OCI-LY1 (cell line): ENCODE measurements around the gene SNRPE.

Experiments
- H2AFZ ChIP-seq: fragments of 200-600 bp; sonication (generic), shearing (Covaris generic); 2 replicates; pipeline ENCODE4 v1.6.0; 2014; ENCODE audit warnings: antibody characterized with exemption, mild to moderate bottlenecking, low read length
- H3F3A ChIP-seq: fragments of 200-600 bp; sonication (generic), shearing (Covaris generic); 2 replicates; pipeline ENCODE4 v1.6.0; 2014; ENCODE audit warnings: mild to moderate bottlenecking, antibody characterized with exemption, low read length, moderate library complexity; ENCODE audit not compliant: insufficient read depth
- H3K27ac ChIP-seq: fragments of 200-600 bp; sonication (generic); 2 replicates; pipeline ENCODE4 v1.5.1; 2014; ENCODE audit warnings: low read length, mixed run types, mild to moderate bottlenecking, low read depth; ENCODE audit not compliant: poor library complexity, severe bottlenecking
- H3K27me3 ChIP-seq: fragments of 200-600 bp; sonication (generic); 2 replicates; pipeline ENCODE4 v1.6.0; 2014; ENCODE audit warnings: antibody characterized with exemption, mild to moderate bottlenecking, low read length, moderate library complexity; ENCODE audit not compliant: insufficient read depth
- H3K36me3 ChIP-seq: fragments of 200-600 bp; sonication (generic); 2 replicates; pipeline ENCODE4 v1.6.1; 2014; ENCODE audit warnings: mild to moderate bottlenecking, antibody characterized with exemption, low read length, moderate library complexity, mixed read lengths; ENCODE audit not compliant: insufficient read depth
- H3K4me1 ChIP-seq: fragments of 200-600 bp; sonication (generic); 2 replicates; pipeline ENCODE4 v1.5.1; 2014; ENCODE audit warnings: mild to moderate bottlenecking, low read length, moderate library complexity; ENCODE audit not compliant: insufficient read depth, severe bottlenecking
- H3K4me2 ChIP-seq: fragments of 200-600 bp; sonication (generic), shearing (Covaris generic); 2 replicates; pipeline ENCODE4 v1.6.1; 2014; ENCODE audit warnings: low read length
- H3K4me3 ChIP-seq: fragments of 200-600 bp; sonication (generic); 2 replicates; pipeline ENCODE4 v1.5.1; 2014; ENCODE audit warnings: low read length, low read depth, mild to moderate bottlenecking, mixed read lengths; ENCODE audit not compliant: poor library complexity, severe bottlenecking
- H3K79me2 ChIP-seq: fragments of 200-600 bp; shearing (Covaris generic); 2 replicates; pipeline ENCODE4 v1.6.1; 2016; ENCODE audit warnings: mixed run types, low read length, mixed read lengths; ENCODE audit not compliant: insufficient read depth
- H3K9ac ChIP-seq: fragments of 200-600 bp; sonication (generic), shearing (Covaris generic); 2 replicates; pipeline ENCODE4 v1.6.1; 2014; ENCODE audit warnings: mild to moderate bottlenecking, low read length, mixed read lengths
- H3K9me2 ChIP-seq: fragments of 200-600 bp; sonication (generic), shearing (Covaris generic); 2 replicates; pipeline ENCODE4 v1.6.1; 2014; ENCODE audit warnings: low read depth, mild to moderate bottlenecking, low read length, mixed read lengths
- H3K9me3 ChIP-seq: fragments of 200-600 bp; shearing (Covaris generic); 2 replicates; pipeline ENCODE4 v1.6.1; 2014; ENCODE audit warnings: low read length, mixed read lengths
- H4K20me1 ChIP-seq: fragments of 200-600 bp; sonication (generic), shearing (Covaris generic); 2 replicates; pipeline ENCODE4 v1.6.0; 2016; ENCODE audit warnings: mild to moderate bottlenecking, low read length; ENCODE audit not compliant: insufficient read depth
- EZH2 ChIP-seq: fragments of 200-600 bp; sonication (generic), shearing (Covaris generic); IDR thresholded peaks from 2 replicates; pipeline ENCODE4 v1.8.0; 2017; ENCODE audit warnings: borderline replicate concordance, mixed run types, mild to moderate bottlenecking, antibody characterized with exemption, low read length, moderate library complexity, mixed read lengths
- TF ChIP-seq, protein P1 (sequence below): fragments of 200-600 bp; sonication (generic), shearing (Covaris generic); IDR thresholded peaks from 2 replicates; pipeline ENCODE4 v1.5.1; 2017; ENCODE audit warnings: mild to moderate bottlenecking, antibody characterized with exemption, low read length, moderate library complexity, mixed read lengths

The SNRPE gene

DNA sequence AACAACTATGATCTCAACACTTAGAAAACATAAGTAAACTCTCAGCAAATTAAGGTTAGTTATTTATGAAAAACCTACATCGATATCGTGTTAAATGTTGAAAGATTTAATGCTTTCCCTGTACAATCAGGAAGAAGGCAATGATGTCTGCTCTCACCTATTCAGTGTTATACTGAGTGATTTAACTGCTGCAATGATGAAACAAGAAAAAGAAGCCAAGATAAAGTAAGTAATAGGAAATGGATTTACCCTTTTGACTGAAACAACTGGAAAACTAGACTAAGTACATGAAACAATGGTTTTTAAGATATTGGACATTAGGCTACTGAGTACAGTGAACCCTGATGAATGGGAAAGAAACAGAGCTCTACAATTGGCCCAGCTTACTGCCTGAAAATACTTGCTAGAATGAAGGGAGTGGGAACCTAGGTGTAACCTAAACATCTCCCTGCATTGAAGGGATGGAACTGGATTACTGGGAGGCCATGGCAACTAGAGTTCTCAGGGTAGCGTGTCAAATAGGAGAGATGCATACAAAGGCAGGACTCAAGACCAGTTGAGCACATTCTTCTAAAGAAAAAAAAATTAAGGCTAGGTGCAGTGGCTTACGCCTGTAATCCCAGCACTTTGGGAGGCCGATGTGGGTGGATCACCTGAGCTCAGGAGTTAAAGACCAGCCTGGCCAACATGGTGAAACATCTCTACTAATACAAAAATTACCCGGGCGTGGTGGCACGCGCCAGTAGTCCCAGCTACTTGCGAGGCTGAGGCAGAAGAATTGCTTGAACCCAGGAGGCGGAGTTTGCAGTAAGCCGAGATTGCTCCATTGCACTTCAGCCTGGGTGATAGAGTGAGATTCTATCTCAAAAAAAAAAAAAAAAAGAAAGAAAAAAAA lies 37.3 kb downstream of the SNRPE start:
- Histone ChIP-seq H3K36me3 (no peaks in the 10 kb centered on the region; the same call in 1 of the 2 replicates), H3K27me3 (peaks cover 11% of the 10 kb centered on the region; the same call in 1 of the 2 replicates), H3K27ac (no peak overlapping the region), H3K9me3 (peaks cover 8% of the 10 kb centered on the region; the same call in 1 of the 2 replicates), H3K9ac (no peak overlapping the region), H4K20me1 (no peaks in the 10 kb centered on the region), H3F3A (no peaks in the 10 kb centered on the region), H3K4me2 (no peak overlapping the region), H3K4me1 (no peaks in the 10 kb centered on the region), H3K9me2 (no peaks in the 10 kb centered on the region), H3K4me3 (no peak overlapping the region), H2AFZ (no peak overlapping the region), H3K79me2 (no peaks in the 10 kb centered on the region)
- TF ChIP-seq, protein P1, sequence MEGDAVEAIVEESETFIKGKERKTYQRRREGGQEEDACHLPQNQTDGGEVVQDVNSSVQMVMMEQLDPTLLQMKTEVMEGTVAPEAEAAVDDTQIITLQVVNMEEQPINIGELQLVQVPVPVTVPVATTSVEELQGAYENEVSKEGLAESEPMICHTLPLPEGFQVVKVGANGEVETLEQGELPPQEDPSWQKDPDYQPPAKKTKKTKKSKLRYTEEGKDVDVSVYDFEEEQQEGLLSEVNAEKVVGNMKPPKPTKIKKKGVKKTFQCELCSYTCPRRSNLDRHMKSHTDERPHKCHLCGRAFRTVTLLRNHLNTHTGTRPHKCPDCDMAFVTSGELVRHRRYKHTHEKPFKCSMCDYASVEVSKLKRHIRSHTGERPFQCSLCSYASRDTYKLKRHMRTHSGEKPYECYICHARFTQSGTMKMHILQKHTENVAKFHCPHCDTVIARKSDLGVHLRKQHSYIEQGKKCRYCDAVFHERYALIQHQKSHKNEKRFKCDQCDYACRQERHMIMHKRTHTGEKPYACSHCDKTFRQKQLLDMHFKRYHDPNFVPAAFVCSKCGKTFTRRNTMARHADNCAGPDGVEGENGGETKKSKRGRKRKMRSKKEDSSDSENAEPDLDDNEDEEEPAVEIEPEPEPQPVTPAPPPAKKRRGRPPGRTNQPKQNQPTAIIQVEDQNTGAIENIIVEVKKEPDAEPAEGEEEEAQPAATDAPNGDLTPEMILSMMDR: no peak
- no peak for TF ChIP-seq EZH2

DNA sequence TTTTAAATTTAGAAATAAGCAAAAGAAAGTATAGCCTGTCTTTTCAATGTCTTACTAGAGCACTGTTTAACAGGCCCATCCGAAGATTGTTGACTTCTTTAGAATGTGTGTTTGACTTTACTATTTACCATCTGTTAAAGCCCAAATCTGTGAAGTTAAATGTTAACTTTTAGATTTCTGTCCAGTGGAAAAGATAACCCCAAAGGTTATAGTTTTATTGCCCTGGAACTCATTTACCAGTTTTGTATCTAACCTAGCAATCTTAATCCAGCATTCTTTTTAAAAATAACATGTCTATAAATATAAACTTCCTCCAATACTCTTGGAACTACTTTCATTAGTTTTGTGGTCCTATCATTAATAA lies 37.9 kb downstream of the SNRPE start:
- Histone ChIP-seq H2AFZ (no peak overlapping the region), H3K9me2 (no peaks in the 10 kb centered on the region), H3K4me2 (no peak overlapping the region), H3K9me3 (peaks cover 7% of the 10 kb centered on the region; the same call in 1 of the 2 replicates), H3K27me3 (peaks cover 11% of the 10 kb centered on the region; the same call in 1 of the 2 replicates), H3K27ac (no peak overlapping the region), H3K4me1 (no peaks in the 10 kb centered on the region), H3K36me3 (no peaks in the 10 kb centered on the region; the same call in 1 of the 2 replicates), H3F3A (no peaks in the 10 kb centered on the region), H3K4me3 (no peak overlapping the region), H4K20me1 (no peaks in the 10 kb centered on the region), H3K9ac (no peak overlapping the region), H3K79me2 (no peaks in the 10 kb centered on the region)
- TF ChIP-seq, protein P1: no peak
- no peak for TF ChIP-seq EZH2

DNA sequence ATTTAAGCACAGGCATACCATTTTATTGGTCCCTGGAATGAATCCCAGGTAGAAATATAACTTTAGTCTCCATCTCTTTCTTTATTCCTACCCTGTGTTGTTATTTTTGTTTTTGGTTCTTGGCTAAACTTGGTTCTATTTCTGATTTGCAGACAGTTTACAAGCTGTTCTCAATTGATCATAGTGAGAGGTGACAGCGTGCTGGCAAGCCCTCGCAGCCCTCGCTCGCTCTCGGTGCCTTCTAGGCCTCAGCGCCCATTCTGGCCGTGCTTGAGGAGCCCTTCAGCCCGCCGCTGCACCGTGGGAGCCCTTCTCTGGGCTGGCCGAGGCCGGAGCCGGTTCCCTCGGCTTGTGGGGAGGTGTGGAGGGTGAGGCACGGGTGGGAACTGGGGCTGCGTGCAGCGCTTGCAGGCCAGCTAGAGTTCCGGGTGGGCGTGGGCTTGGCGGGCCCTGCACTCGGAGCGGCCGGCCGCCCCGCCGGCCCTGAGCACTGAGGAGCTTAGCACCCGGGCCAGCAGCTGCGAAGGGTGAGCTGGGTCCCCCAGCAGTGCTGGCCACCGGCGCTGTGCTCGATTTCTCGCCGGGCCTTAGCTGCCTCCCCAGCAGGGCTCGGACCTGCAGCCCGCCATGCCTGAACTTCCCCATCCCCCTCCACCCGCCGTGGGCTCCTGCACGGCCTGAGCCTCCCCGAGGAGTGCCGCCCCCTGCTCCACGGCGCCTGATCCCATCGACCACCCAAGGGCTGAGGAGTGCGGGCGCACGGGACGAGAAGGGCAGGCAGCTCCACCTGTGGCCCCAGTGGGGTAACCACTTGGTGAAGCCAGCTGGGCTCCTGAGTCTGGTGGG lies 38.7 kb downstream of the SNRPE start:
- H3K9me3 ChIP-seq: 0 out of 2 replicates have a peak, but pooled peaks cover 3% of the 10 kb centered on the region
- H3K79me2 ChIP-seq: no peaks in the 10 kb centered on the region
- no peak overlapping the region for H3K4me2 ChIP-seq
- no peak overlapping the region for H3K27ac ChIP-seq
- H3K9ac ChIP-seq: no peak overlapping the region
- H3K9me2 ChIP-seq: no peaks in the 10 kb centered on the region
- no peak for TF ChIP-seq EZH2
- TF ChIP-seq, protein P1: no peak
- no peak overlapping the region for H3K4me3 ChIP-seq
- H3K36me3 ChIP-seq: no peaks in the 10 kb centered on the region; the same call in 1 of the 2 replicates
- H3K27me3 ChIP-seq: peaks cover 11% of the 10 kb centered on the region; the same call in 1 of the 2 replicates
- H2AFZ ChIP-seq: no peak overlapping the region
- H4K20me1 ChIP-seq: no peaks in the 10 kb centered on the region
- no peaks in the 10 kb centered on the region for H3K4me1 ChIP-seq
- H3F3A ChIP-seq: no peaks in the 10 kb centered on the region
